HG02623 (cell line): ENCODE data around the gene PES1.
"Not testable (repeated sequence)": the region's sequence is repeated elsewhere in the genome, so short reads cannot be mapped to it uniquely, and the experiment has no call there.

Experiments used
- ATAC-seq: cut with Tn5 transposase; IDR thresholded peaks from one replicate; pipeline ENCODE4 v1.9.1; 2021; ENCODE audit warnings: moderate library complexity; ENCODE audit not compliant: unreplicated experiment

Gene PES1

DNA sequence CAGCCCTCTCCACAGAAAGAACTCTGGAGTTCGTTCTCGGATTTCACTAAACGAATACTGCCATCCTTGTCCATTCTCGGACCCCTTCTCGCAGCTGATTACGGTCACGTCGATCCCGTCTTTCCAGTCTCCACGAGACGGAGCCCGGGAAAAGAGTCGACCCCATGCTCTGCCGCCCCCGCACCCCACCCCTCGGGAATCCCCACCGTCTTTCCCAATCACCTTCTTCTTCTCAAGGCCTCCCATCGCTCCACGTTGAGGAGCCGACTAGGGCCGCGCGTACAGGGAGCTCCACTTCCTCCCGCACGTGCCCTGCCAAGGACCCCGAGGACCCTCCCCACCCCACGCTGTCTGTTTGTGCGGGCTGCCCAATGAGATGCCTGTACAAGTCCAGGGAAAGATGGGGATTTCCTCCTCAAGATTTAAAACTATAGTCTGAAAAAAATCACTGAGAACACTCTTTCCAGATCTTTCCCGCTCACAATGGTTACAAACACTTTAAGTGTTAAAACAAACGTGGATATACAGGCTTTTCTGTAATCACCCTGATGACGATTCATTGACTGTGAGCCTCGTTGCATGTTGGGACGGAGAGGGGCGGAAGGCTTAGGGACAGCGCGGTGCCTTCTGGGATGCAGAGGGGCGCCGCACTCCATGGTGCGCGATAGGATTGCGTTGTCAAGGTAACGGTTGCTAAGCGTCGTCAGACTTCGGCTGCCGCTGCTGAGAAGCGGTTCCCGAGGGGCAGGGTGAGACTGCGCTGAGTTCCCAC, at the start of gene PES1:
Gene PES1 (minus strand): TSS at position 323 of the 772 bp plus-strand sequence. CDS start 77 bp downstream, at position 246.
- peak; percentile 94 for ATAC-seq

DNA sequence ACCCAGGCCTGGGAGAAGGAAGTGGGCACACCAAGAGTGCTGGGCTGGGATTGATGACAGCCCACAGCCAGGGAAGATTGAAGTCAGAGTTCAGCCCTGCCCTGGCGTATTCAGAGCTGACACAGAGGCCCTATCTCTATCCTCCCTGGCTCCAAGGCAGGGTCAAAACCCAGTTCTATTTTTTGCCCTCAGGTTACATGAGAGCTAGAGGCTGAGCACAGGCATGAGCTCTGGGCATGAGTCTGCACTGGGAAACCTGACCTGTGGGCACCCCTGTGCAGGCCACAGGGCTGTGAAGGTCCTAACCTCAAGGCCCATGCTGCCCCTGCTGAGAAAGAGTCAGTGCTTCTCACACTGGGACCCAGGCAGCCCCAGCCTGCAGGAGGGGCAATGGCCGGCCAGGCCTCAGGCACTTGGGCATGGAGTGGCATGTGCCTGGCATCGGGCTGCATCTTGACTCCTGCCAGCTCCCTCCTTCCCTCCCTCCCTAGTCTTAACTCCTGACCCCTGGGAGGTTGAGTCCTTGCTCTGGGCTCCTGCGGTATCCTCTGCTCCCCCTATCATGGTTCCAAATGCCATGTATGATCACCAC, 49.2 kb upstream of the PES1 start:
- no peak for ATAC-seq

DNA sequence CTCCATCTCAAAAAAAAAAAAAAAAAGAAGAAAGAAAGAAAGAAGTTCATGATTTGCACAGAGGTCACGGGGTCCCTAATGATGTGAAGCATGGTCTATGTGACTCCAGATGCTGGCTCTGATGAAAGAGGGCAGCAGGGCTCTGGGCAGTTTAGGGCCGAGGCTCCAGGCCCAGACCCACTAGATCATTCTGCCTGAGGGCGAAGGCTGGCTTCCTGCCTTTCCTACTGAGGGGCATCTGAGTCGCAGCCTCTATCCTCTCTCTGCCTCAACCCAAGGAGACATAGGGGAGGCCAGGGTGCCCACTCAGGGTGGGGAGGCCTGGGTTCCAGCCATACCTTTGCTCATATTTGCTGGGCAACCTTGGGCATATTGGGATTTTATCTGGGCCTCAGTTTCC, 48.7 kb upstream of the PES1 start:
- no peak for ATAC-seq

DNA sequence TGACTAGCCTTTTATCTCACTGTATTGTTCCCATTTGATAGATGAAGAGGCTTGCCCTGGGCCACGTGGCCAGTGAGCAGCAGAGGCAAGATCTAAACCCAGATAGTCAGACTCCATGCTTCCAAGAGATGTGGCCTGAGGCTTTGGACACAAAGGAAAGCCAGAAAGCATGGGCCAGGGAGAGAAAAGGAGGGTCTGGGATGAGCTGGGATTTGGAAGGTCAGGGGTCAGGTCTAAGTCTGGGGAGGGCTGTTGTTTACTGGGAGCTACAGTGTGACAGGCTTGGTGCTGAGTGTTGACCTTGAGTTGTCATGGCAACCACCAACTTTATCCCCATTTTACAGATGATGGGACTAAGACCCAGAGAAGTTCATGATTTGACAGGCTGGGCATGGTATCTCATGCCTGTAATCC, 46.0 kb upstream of the PES1 start:
- no peak for ATAC-seq

DNA sequence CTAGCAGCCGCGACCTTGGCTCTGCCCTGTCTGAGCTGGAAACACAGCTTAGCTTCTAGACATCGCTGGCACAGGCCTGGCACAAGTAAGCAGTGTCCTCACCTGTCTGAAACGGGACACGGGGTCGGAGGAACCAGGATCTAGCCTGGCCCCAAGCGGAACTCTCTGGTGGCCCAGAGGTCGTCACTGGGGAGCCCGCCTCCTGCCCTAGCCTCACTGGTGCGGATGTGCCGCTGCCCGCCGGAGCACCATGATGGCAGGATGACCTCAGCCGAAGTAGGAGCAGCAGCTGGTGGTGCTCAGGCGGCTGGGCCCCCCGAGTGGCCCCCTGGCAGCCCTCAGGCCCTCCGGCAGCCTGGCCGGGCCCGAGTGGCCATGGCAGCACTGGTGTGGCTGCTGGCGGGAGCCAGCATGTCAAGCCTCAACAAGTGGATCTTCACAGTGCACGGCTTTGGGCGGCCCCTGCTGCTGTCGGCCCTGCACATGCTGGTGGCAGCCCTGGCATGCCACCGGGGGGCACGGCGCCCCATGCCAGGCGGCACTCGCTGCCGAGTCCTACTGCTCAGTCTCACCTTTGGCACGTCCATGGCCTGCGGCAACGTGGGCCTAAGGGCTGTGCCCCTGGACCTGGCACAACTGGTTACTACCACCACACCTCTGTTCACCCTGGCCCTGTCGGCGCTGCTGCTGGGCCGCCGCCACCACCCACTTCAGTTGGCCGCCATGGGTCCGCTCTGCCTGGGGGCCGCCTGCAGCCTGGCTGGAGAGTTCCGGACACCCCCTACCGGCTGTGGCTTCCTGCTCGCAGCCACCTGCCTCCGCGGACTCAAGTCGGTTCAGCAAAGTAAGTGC, 44.7 kb upstream of the PES1 start:
- ATAC-seq, result no peak

DNA sequence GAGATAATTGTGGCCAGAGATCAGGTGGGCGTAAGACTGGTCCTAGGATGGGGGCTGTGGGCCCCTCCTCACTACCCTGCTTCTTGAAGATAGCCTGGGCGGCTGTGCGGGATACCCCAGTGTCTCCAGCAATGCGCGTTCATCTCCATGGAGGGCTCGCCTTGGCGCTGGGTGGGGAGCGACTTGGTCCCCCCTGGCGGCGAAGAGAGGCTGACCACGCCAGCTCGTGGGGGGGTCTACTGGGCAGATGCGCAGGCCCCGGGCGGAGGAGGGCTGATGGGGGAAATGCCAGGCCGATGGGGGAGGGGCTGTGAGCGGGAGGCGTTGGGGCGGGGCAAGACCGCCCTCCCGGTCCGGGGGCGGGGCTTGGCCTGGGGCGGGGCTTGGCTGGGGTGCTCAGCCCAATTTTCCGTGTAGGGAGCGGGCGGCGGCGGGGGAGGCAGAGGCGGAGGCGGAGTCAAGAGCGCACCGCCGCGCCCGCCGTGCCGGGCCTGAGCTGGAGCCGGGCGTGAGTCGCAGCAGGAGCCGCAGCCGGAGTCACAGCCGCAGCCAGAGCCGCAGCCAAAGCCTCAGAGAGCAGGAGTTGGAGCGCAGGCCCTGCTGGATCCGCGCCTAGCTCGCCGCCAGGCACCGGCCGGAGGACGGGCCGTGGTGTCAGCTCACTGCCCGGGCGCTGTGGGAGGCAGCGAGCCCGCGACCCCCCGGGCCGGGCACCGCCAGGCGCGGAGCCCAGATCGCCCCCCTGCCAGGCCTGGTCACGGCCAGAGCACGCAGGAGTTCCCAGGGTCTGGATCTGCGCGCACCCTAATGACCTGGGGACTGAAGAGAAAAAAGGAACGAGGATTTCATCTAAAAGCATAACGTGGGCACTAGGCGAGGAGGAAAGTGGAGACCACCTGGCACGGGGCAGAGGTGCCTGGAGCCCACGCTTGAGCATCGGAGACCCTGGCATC, 43.8 kb upstream of the PES1 start, which contains the start of gene SLC35E4:
Gene SLC35E4 (plus strand): TSS at position 509 of the 953 bp plus-strand sequence. CDS start 670 bp downstream, outside the sequence.
- ATAC-seq, result peak; percentile 51

DNA sequence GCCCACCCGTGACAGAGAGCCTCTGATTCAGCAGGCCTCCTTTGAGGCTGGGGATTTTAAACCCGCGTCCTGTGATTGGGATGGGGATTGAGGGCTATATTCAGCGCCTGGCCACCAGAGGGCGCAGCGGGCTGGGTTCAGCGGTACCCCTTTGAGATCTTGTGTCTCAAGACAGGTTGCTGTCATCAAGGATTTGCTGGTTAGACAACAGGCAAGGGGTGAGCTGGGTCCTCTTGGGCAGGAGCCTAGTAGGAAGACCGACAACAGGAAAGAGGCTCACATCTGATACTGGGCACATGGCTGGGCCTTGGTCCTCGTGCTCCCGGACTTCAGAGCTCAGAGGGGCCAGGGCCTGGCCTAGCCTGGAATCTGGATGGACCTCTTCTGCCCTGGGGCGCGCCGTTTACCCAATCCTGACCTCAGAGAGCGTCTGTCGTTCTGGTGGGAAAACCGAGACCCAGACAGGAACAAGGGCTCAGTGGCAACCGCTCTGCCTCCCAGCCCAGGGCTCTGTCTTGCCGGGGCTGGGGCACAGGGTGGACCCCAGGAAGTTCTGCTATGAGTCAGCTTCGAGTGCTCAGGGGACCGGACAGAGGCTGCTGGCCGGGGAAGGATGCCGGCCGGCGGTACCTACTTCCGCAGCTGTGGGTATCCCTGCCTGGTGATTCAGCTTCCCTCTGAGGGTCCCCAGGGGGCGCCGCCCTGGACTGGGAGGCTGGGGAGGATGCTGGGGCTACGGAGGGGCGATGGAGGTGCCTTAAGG, 42.9 kb upstream of the PES1 start:
- ATAC-seq, result peak; percentile 41

DNA sequence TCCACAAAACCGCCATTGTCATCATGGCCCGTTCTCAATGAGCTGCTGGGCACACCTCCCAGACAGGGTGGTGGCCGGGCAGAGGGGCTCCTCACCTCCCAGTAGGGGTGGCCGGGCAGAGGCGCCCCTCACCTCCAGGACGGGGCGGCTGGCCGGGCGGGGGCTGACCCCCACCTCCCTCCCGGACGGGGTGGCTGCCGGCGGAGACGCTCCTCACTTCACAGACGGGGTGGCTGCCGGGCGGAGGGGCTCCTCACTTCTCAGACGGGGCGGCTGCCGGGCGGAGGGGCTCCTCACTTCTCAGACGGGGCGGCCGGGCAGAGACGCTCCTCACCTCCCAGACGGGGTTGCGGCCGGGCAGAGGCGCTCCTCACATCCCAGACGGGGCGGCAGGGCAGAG, 39.8 kb upstream of the PES1 start:
- ATAC-seq, result not testable (repeated sequence)

DNA sequence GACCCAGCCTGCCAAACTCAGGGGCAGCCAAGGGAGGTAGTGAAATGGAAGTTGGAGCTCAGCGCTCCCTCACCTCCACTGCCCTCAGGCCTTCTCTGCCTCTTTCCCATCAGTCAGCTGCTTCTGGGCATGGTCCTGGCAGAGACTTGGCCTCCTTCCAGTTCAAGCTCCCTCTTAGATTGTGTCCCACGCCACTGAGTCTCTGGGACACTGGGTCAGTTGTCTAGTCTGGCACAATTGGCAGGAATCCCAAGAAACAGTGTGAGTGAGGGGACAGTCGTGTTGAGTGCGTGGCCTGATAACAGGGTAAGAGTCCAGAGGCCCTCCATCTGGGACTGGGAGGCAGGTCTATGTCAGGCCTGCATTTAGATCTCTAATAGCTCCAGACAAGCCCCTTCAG, 36.8 kb upstream of the PES1 start:
- no peak for ATAC-seq

DNA sequence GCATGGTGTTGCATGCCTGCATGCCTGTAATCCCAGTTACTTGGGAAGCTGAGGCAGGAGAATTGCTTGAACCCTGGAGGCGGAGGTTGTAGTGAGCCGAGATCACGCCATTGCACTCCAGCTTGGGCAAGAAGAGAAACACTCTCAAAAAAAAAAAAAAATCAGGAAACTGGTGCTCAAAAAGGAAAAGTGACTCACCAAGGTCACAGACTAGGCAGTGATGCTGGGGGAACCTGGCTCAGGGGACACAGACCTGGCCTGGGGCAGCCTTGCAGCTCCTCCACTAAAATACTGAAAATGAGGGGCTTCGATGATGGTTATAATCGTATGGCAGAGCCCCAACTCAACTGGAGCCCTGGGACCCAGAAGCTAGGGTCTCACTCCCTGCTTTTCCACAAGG, 35.8 kb upstream of the PES1 start:
- no peak for ATAC-seq

DNA sequence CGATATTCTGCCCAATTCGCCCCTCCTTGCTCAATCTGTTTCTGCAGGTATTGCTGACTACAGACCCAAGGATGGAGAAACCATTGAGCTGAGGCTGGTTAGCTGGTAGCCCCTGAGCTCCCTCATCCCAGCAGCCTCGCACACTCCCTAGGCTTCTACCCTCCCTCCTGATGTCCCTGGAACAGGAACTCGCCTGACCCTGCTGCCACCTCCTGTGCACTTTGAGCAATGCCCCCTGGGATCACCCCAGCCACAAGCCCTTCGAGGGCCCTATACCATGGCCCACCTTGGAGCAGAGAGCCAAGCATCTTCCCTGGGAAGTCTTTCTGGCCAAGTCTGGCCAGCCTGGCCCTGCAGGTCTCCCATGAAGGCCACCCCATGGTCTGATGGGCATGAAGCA, 34.7 kb upstream of the PES1 start:
- ATAC-seq, result no peak

DNA sequence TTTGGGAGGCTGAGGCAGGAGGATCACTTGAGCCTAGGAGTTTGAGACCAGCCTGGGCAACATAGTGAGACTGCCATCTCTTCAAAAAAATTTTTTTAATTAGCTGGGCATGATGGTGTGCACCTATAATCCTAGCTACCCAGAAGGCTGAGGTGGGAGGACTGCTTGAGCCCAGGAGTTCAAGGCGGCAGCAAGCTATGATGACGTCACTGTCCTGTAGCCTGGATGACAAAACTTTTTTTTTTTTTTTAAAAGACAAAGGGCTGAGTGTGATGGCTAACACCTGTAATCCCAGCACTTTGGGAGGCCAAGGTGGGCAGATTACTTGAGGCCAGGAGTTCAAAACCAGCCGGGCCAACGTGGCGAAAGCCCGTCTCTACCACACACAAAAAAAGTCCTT, 28.2 kb upstream of the PES1 start:
- not testable (repeated sequence) for ATAC-seq

DNA sequence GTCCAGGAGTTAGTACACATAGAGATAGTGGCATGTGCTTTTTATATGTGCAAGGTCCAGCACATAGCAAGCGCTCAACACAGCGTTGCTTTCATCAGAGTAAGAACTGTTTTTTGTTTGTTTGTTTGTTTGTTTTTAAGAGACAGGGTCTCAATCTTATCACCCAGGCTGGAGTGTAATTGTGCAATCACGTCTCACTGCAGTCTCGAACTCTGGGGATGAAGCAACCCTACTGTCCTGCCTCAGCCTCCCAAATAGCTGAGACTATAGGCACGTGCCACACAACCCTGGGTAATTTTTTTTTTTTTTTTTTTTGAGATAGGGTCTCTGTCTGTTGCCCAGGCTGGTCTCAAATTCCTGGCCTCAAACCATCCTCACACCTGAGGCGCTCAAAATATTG, 26.1 kb upstream of the PES1 start:
- no peak for ATAC-seq

DNA sequence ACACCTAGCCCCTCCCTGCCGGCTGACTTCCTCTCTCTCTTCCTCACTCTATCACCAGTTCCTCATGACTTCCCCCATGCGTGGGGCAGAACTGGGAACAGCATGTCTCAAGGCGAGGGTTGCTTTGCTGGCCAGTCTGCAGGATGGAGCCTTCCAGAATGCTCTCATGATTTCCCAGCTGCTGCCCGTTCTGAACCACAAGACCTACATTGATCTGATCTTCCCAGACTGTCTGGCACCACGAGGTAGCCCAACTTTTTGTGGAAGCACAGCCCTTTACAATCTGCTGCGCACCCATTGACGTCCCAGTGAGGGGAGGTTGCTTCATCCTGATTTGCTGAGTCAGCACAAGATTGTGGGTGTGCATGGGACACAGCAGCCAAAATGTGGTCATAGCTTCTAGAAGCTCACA, 23.8 kb upstream of the PES1 start:
- no peak for ATAC-seq

DNA sequence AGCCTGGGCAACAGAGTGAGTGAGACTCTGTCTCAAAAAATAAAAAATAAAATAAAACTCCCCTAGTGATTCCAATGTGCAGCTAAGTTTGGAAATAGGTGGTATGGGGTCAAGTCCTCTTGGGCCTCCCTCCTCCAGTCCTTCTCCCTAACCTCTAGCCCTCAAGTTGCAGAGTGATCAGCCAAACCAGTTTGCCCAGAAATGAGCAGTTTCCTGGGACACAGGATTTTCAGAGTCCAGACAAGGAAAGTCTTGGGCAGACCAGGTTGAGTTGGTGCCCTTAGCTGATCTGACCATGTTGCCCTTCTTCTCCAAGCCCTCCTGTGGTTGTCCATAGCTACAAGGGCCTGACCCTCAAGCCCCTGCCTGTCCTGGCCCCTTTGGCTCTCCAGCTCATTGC, 23.2 kb upstream of the PES1 start:
- ATAC-seq, result no peak

DNA sequence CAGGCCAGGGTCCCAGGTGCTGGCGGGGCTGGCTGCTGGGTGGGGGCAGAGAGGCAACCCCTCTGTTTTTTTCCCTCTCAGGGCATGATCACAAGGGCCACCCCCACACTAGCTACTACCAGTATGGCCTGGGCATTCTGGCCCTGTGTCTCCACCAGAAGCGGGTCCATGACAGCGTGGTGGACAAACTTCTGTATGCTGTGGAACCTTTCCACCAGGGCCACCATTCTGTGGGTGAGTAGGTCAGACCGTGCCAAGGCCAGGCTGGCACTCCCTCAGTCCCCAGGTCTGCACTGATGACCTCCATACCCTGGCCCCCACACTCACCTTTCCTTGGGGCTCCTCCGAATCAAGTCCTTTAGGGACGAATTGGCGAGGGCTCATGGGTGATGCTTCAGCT, 22.6 kb upstream of the PES1 start:
- no peak for ATAC-seq

DNA sequence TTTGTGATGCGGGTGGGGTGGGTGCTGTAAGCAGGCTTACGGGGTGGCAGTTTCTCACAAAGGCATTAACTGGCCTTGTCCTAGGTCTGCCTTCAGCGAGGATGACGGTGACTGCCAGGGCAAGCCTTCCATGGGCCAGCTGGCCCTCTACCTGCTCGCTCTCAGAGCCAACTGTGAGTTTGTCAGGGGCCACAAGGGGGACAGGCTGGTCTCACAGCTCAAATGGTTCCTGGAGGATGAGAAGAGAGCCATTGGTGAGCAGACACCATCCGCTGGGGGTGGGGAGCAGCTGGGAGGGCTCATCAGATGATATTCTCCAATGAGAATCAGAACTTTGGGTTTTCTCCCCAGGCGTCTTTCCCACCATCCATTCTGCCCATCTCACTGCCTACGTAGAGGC, 21.1 kb upstream of the PES1 start:
- ATAC-seq, result no peak

DNA sequence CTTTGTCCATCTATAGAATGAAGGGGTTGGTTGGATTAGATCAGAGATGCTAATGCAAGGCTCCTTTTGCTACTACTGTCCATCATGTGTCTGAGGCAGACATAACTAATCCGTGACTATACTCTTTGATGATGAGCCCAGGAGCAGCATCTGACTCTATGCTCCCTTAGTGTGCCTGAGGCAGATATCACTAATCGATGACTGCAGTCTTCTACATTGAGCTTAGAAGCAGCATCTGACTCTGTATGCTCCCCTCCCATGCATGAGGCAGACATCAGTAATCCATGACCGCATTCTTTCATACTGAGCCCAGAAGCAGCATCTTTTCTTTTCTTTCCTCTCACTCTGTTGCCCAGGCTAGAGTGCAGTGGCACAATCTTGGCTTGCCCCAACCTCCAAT, 19.5 kb upstream of the PES1 start:
- ATAC-seq, result no peak

DNA sequence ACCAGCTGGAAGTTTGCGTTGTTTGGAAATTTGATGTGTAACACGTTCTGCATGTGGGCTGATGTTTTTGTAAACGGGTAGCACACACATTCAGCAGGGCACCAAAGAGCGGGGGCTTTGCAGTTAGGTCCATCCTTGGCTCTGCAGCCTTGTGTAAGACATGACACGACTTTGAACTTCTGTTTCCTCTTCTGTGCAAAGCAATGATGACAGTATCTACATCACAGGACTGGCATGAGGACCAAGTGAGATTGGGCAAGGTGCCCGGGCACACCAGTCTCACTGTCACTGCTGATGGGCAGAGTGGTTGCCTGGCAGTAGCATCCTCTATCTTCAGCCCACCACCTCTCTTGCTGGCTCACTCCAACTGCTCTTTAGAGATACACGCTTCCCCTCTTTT, 18.6 kb upstream of the PES1 start:
- ATAC-seq, result no peak
